GM06990 (cell line): ENCODE results near the gene LAG3.

ENCODE experiments used
- DNase-seq: peaks from one replicate; pipeline ENCODE4 v3.0.0-alpha.2; 2011; ENCODE audit not compliant: insufficient read length; ENCODE audit errors: extremely low read depth
- H3K27me3 ChIP-seq: replicated peaks from 2 replicates; pipeline ENCODE4 v1.6.0; 2011; ENCODE audit warnings: low read length; ENCODE audit not compliant: control insufficient read depth, insufficient read depth
- H3K36me3 ChIP-seq: 2 replicates; pipeline ENCODE4 v1.5.1; 2011; ENCODE audit warnings: low read length; ENCODE audit not compliant: control insufficient read depth, insufficient read depth
- H3K4me3 ChIP-seq: replicated peaks from 2 replicates; pipeline ENCODE4 v1.5.1; 2011; ENCODE audit warnings: low read depth, mild to moderate bottlenecking, control low read depth, low read length
- TF ChIP-seq, protein P1 (sequence below): IDR thresholded peaks from 2 replicates; pipeline ENCODE4 v1.5.1; 2011; ENCODE audit warnings: low read length, control low read depth, mild to moderate bottlenecking, inconsistent platforms; ENCODE audit not compliant: insufficient read depth, poor library complexity, severe bottlenecking

Gene LAG3

GRCh38 chr12:6772331-6772695 is at the start of gene LAG3:
LAG3 (plus strand) TSS chr12:6772520; CDS start chr12:6772853, 333 bp downstream.
- no peak for DNase-seq
- Histone ChIP-seq H3K36me3 (no peaks in the 10 kb centered on the region; the same call in none of the 2 replicates), H3K27me3 (no peaks in the 10 kb centered on the region), H3K4me3 (peak within 1 kb of the TSS; percentile 45)
- TF ChIP-seq, protein P1, sequence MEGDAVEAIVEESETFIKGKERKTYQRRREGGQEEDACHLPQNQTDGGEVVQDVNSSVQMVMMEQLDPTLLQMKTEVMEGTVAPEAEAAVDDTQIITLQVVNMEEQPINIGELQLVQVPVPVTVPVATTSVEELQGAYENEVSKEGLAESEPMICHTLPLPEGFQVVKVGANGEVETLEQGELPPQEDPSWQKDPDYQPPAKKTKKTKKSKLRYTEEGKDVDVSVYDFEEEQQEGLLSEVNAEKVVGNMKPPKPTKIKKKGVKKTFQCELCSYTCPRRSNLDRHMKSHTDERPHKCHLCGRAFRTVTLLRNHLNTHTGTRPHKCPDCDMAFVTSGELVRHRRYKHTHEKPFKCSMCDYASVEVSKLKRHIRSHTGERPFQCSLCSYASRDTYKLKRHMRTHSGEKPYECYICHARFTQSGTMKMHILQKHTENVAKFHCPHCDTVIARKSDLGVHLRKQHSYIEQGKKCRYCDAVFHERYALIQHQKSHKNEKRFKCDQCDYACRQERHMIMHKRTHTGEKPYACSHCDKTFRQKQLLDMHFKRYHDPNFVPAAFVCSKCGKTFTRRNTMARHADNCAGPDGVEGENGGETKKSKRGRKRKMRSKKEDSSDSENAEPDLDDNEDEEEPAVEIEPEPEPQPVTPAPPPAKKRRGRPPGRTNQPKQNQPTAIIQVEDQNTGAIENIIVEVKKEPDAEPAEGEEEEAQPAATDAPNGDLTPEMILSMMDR: no peak

DNA sequence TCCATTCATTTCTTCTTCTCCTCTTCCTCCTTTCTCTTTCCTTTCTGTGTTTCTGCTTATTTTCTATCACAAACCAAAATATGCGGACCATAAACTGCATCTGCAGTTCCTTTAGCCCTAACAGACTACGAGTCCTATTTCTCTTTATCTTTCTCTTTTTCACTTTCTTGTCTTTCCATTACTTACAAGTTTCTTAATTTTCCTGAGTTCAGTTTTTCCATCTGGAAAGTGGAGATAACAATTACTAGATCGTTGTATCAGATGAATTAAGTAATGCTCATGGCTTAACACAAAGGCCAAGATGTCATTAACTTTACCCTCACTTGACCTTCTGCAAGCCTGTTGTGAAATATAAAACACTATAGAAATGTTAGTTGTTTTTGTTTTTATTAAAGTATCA is 49.5 kb upstream of the LAG3 start:
- no peak for DNase-seq
- Histone ChIP-seq H3K4me3 (no peak overlapping the region), H3K27me3 (no peaks in the 10 kb centered on the region), H3K36me3 (no peaks in the 10 kb centered on the region)
- TF ChIP-seq, protein P1: no peak

- Histone ChIP-seq H3K27me3 (no peaks in the 10 kb centered on the region), H3K36me3 (no peaks in the 10 kb centered on the region; the same call in 1 of the 2 replicates), H3K4me3 (peak within 1 kb of the TSS; percentile 80)
- TF ChIP-seq, protein P1: no peak
- DNase-seq: peak; percentile 100
Measured at GRCh38 chr12:6723607-6724408, 48.5 kb upstream of the LAG3 start, which contains the start of gene COPS7A. COPS7A (plus strand) TSS chr12:6724046; CDS start chr12:6724657, 611 bp downstream.

- Histone ChIP-seq H3K36me3 (peaks cover 5% of the 10 kb centered on the region), H3K27me3 (no peaks in the 10 kb centered on the region), H3K4me3 (peak overlapping the region; percentile 80)
- TF ChIP-seq, protein P1: no peak
- DNase-seq: no peak
Measured at GRCh38 chr12:6724409-6724797, 47.9 kb upstream of the LAG3 start.

GRCh38 chr12:6725350-6725749 is 47.0 kb upstream of the LAG3 start:
- TF ChIP-seq, protein P1: no peak
- H3K4me3 ChIP-seq: no peak overlapping the region
- H3K36me3 ChIP-seq: peaks cover 9% of the 10 kb centered on the region
- DNase-seq: no peak
- H3K27me3 ChIP-seq: no peaks in the 10 kb centered on the region
